Breast epithelium (tissue), 4 donors: ENCODE measurements around the gene YTHDF2. TPM values are rescaled to one million over a fixed set of nuclear protein-coding genes. Genes with fewer than 3 reads are reported as not detected.
"Not testable (repeated sequence)": the region's sequence is repeated elsewhere in the genome, so short reads cannot be mapped to it uniquely, and the experiment has no call there.

ENCODE experiments used
- DNase-seq, 2 donors: peaks; one replicate each; pipeline ENCODE4 v3.0.0-alpha.2; 2019; ENCODE audit warnings: low spot score in 2 of 2
- H3K27ac ChIP-seq, 2 donors: fragments of 200-600 bp; sonication (generic) in 1 of 2; one replicate each; pipeline ENCODE4 v1.5.1; 2016 to 2019; ENCODE audit warnings: mild to moderate bottlenecking in 1 of 2
- H3K27me3 ChIP-seq, 2 donors: fragments of 200-600 bp; sonication (generic) in 1 of 2; one replicate each; pipeline versions ENCODE4 v1.5.1 to v1.6.0; 2017 to 2019; ENCODE audit warnings: control low read depth in 1 of 2, mild to moderate bottlenecking in 1 of 2
- H3K36me3 ChIP-seq: fragments of 200-600 bp; one replicate; pipeline ENCODE4 v1.5.1; 2019
- H3K4me1 ChIP-seq, 2 donors: fragments of 200-600 bp; sonication (generic); one replicate each; pipeline ENCODE4 v1.5.1; 2016 to 2019; ENCODE audit warnings: control low read depth in 1 of 2
- H3K4me3 ChIP-seq, 3 donors: fragments of 200-600 bp; sonication (generic); 1 replicate in 2 of 3; 2 replicates in 1 of 3; pipeline ENCODE4 v1.5.1; 2016 to 2019; ENCODE audit warnings: mild to moderate bottlenecking in 3 of 3, moderate library complexity in 2 of 3
- H3K9me3 ChIP-seq, 2 donors: fragments of 200-600 bp; sonication (generic) in 1 of 2; one replicate each; pipeline ENCODE4 v1.5.1; 2016 to 2019; ENCODE audit warnings: control low read depth in 1 of 2
- POLR2A ChIP-seq: fragments of 450-650 bp; IDR thresholded peaks from one replicate; pipeline ENCODE4 v1.6.1; 2016; ENCODE audit warnings: antibody characterized with exemption, mild to moderate bottlenecking, moderate library complexity
- POLR2AphosphoS5 ChIP-seq, 3 donors: sonication (generic); formaldehyde crosslinking; IDR thresholded peaks; one replicate each; pipeline ENCODE4 v1.6.1; 2017; ENCODE audit warnings: antibody characterized with exemption in 3 of 3
- intact Hi-C: fragments of 100-400 bp; cut with DNase I; formaldehyde crosslinking; loops from one replicate; pipeline ENCODE4 v1.15.1; 2023; ENCODE audit warnings: low total_unique reads
- total RNA-seq, 3 donors: library from RNA; depleted of rRNA; stranded (reverse); fragments of >200 nt; gene quantifications; one replicate each; pipeline ENCODE4 v1.1.0, GENCODE V29; 2016
- TF ChIP-seq, protein P1 (sequence below), 3 donors: fragments of 450-650 bp; IDR thresholded peaks; one replicate each; pipeline ENCODE4 v1.5.1; 2016 to 2017; ENCODE audit warnings: antibody characterized with exemption in 3 of 3, mild to moderate bottlenecking in 3 of 3, moderate library complexity in 3 of 3

YTHDF2 gene
- total RNA-seq, 3 donors from 2014 or later = 43.5 to 74.1 (median 66.5) TPM

DNA sequence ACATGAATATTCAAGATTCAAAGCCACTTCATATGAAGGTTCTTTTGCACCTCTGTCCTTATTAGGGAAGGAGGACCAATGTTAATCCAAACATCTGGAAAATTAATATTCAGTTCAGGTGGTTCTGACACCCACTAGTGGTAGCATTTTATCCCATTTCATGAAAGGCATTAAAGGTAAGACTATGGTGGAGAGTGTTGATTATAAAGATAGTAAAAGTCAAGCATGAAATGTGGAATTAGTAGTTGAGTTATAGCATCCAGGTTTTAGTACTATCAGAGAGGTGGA is 17.5 kb upstream of the YTHDF2 start:
- intact Hi-C loops = no loop called here
- no peaks in the 10 kb centered on the region for H3K4me1 ChIP-seq
- no peaks in the 10 kb centered on the region for H3K27me3 ChIP-seq
- no peaks in the 10 kb centered on the region for H3K36me3 ChIP-seq
- no peak overlapping the region for H3K4me3 ChIP-seq
- TF ChIP-seq POLR2A (no peak), POLR2AphosphoS5 (IDR thresholded peaks at IDR 0.05) (no peak)
- TF ChIP-seq, protein P1, sequence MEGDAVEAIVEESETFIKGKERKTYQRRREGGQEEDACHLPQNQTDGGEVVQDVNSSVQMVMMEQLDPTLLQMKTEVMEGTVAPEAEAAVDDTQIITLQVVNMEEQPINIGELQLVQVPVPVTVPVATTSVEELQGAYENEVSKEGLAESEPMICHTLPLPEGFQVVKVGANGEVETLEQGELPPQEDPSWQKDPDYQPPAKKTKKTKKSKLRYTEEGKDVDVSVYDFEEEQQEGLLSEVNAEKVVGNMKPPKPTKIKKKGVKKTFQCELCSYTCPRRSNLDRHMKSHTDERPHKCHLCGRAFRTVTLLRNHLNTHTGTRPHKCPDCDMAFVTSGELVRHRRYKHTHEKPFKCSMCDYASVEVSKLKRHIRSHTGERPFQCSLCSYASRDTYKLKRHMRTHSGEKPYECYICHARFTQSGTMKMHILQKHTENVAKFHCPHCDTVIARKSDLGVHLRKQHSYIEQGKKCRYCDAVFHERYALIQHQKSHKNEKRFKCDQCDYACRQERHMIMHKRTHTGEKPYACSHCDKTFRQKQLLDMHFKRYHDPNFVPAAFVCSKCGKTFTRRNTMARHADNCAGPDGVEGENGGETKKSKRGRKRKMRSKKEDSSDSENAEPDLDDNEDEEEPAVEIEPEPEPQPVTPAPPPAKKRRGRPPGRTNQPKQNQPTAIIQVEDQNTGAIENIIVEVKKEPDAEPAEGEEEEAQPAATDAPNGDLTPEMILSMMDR (IDR thresholded peaks at IDR 0.05) = no peak
- H3K27ac ChIP-seq = no peak overlapping the region
- DNase-seq = no peak
- no peaks in the 10 kb centered on the region for H3K9me3 ChIP-seq

DNA sequence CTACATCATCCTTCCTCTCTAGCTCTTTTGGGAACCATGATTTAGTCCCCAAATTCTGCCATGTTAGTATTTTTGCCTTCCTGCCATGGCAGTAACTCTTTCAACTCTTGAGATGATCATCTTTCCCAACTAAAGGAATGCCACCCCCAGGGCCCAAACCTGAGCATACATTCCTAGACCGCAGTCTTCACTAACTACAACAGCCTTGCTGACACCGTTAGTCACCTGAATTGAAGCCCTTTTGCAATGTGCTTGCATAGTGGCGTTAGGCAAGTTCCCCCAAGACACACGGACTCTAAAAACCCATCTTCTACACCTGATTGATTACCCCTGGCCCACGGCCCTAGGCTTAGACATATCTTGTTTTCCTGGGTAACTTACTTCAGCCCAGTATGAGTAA is 16.4 kb upstream of the YTHDF2 start:
- Histone ChIP-seq H3K36me3 (no peaks in the 10 kb centered on the region), H3K27ac (no peak overlapping the region), H3K4me3 (no peak overlapping the region), H3K4me1 (no peaks in the 10 kb centered on the region), H3K27me3 (no peaks in the 10 kb centered on the region), H3K9me3 (no peaks in the 10 kb centered on the region)
- no peak for DNase-seq
- intact Hi-C loops = no loop called here
- TF ChIP-seq, protein P1 (IDR thresholded peaks at IDR 0.05) = no peak
- no peak for TF ChIP-seq POLR2A
- TF ChIP-seq POLR2AphosphoS5 (IDR thresholded peaks at IDR 0.05) = no peak

DNA sequence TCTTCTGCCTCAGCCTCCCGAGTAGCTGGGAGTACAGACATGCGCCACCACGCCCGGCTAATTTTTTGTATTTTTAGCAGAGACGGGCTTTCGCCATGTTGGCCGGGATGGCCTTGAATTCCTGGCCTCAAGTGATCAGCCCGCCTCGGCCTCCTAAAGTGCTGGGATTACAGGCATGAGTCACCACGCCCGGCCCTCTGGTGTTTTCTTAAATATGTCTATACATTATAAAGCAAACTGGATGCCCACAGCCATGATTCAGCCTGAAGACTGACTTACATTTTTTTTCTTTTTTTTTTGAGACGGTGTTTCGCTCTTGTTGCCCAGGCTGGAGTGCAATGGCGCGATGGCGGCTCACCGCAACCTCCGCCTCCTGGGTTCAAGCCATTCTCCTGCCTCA is 14.8 kb upstream of the YTHDF2 start:
- H3K27me3 ChIP-seq, H3K27ac ChIP-seq, intact Hi-C loops, H3K9me3 ChIP-seq, H3K36me3 ChIP-seq, DNase-seq, H3K4me3 ChIP-seq, H3K4me1 ChIP-seq: not testable (repeated sequence)

DNA sequence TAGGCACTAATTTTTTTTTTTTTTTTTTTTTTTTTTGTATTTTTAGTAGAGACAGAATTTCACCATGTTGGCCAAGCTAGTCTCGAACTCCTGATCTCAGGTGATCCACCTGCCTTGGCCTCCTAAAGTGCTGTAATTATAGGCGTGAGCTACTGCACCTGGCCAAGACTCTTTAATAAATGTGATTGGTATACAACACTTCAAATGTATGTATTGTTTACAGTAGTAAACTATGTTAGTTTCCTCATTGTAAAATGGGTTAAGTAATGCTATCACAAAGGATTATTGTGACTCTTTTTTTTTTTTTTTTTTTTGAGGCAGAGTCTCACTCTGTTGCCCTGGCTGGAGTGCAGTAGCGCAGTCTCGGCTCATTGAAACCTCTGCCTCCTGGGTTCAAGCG is 11.4 kb upstream of the YTHDF2 start:
- not testable (repeated sequence) for H3K27me3 ChIP-seq, DNase-seq

DNA sequence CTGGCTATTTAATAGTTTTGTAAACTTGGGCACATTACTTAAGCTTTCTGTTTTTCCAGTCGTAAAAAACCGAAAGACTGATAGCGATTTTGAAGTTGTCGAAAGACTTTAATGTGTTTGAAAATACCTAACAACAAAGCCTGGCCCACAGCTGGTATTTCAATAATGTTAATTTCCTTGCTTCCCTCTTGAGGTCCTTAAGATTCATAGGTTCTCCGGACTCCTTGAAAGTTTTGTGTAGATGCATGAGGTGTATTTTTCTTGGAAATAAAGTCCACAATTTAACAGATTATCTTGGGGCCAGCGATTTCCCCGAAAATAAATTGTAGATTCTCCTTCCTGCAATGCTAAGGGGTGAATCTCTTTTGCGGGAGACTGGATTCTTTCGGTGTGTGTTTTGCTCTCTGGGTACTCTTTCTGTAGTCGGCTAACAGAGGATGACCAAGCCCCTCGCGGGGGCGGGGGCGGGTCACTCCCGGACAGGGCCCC is 735 bp upstream of the YTHDF2 start:
- Histone ChIP-seq H3K27me3 (no peaks in the 10 kb centered on the region), H3K4me3 (peak overlapping the region; percentile 82 to 98 (median 93)), H3K27ac (peak overlapping the region; percentile 94 to 97), H3K36me3 (no peaks in the 10 kb centered on the region), H3K9me3 (no peaks in the 10 kb centered on the region), H3K4me1 (peaks cover 0 to 14% of the 10 kb centered on the region in 2 donors)
- no peak for TF ChIP-seq POLR2A
- TF ChIP-seq POLR2AphosphoS5 (IDR thresholded peaks at IDR 0.05) = no peak
- TF ChIP-seq, protein P1 (IDR thresholded peaks at IDR 0.05) = no peak
- intact Hi-C loops = no loop called here
- no peak for DNase-seq

More for the DNA sequence above, 11.4 kb upstream of the YTHDF2 start:
- H3K4me1 ChIP-seq, H3K4me3 ChIP-seq, H3K36me3 ChIP-seq, H3K27ac ChIP-seq, H3K9me3 ChIP-seq, intact Hi-C loops: not testable (repeated sequence)

- peak overlapping the region; percentile 94 to 97 for H3K27ac ChIP-seq
- H3K36me3 ChIP-seq = no peaks in the 10 kb centered on the region
- intact Hi-C loops = no loop called here
- no peak for DNase-seq
- peak overlapping the region; percentile 82 to 98 (median 93) for H3K4me3 ChIP-seq
- no peaks in the 10 kb centered on the region for H3K9me3 ChIP-seq
- TF ChIP-seq, protein P1 (IDR thresholded peaks at IDR 0.05) = no peak
- TF ChIP-seq POLR2AphosphoS5 (IDR thresholded peaks at IDR 0.05) (no peak), POLR2A (no peak)
- peaks cover 0 to 14% of the 10 kb centered on the region in 2 donors for H3K4me1 ChIP-seq
- no peaks in the 10 kb centered on the region for H3K27me3 ChIP-seq
Measured at GRCh38 chr1:28737307-28738132, 780 bp downstream of the YTHDF2 start.
